ENCODE data around the gene TCF25.

Gene TCF25

GRCh38 chr16:89900885-89901284 is 27.5 kb downstream of the TCF25 start:
- H3K9ac ChIP-seq (ENCODE audit: low read length), result no peak overlapping the region
- H3K9me3 ChIP-seq (ENCODE audit: low read length), result no peaks in the 10 kb centered on the region
- peaks cover 55% of the 10 kb centered on the region for H3K36me3 ChIP-seq (ENCODE audit: insufficient read depth, low read length)
- H3K27me3 ChIP-seq (ENCODE audit: control insufficient read depth in 1 of 2, insufficient read depth in 2 of 2, low read length in 2 of 2), result no peaks in the 10 kb centered on the region
- H3K4me3 ChIP-seq (ENCODE audit: low read depth in 1 of 2, low read length in 2 of 2), result no peak overlapping the region
- H3K4me1 ChIP-seq (ENCODE audit: insufficient read depth, low read length), result no peaks in the 10 kb centered on the region
- no peak overlapping the region for H3K27ac ChIP-seq (ENCODE audit: low read depth, low read length)

GRCh38 chr16:89902980-89903379 is 29.6 kb downstream of the TCF25 start:
- no peak overlapping the region for H3K27ac ChIP-seq (ENCODE audit: low read depth, low read length)
- H3K4me3 ChIP-seq (ENCODE audit: low read depth in 1 of 2, low read length in 2 of 2), result no peak overlapping the region
- no peaks in the 10 kb centered on the region for H3K4me1 ChIP-seq (ENCODE audit: insufficient read depth, low read length)
- no peaks in the 10 kb centered on the region for H3K27me3 ChIP-seq (ENCODE audit: control insufficient read depth in 1 of 2, insufficient read depth in 2 of 2, low read length in 2 of 2)
- H3K9ac ChIP-seq (ENCODE audit: low read length), result no peak overlapping the region
- peaks cover 57% of the 10 kb centered on the region for H3K36me3 ChIP-seq (ENCODE audit: insufficient read depth, low read length)
- no peaks in the 10 kb centered on the region for H3K9me3 ChIP-seq (ENCODE audit: low read length)

GRCh38 chr16:89903908-89904515 is 30.6 kb downstream of the TCF25 start:
- H3K27me3 ChIP-seq (ENCODE audit: control insufficient read depth in 1 of 2, insufficient read depth in 2 of 2, low read length in 2 of 2), result no peaks in the 10 kb centered on the region
- H3K4me3 ChIP-seq (ENCODE audit: low read depth in 1 of 2, low read length in 2 of 2), result no peak overlapping the region
- H3K27ac ChIP-seq (ENCODE audit: low read depth, low read length), result no peak overlapping the region
- H3K9me3 ChIP-seq (ENCODE audit: low read length), result no peaks in the 10 kb centered on the region
- no peak overlapping the region for H3K9ac ChIP-seq (ENCODE audit: low read length)
- peaks cover 55% of the 10 kb centered on the region for H3K36me3 ChIP-seq (ENCODE audit: insufficient read depth, low read length)
- H3K4me1 ChIP-seq (ENCODE audit: insufficient read depth, low read length), result no peaks in the 10 kb centered on the region

GRCh38 chr16:89904606-89905510 is 31.5 kb downstream of the TCF25 start:
- Histone ChIP-seq H3K36me3 (ENCODE audit: insufficient read depth, low read length) (peaks cover 50% of the 10 kb centered on the region), H3K4me3 (ENCODE audit: low read depth in 1 of 2, low read length in 2 of 2) (no peak overlapping the region), H3K27me3 (ENCODE audit: control insufficient read depth in 1 of 2, insufficient read depth in 2 of 2, low read length in 2 of 2) (no peaks in the 10 kb centered on the region), H3K9ac (ENCODE audit: low read length) (no peak overlapping the region), H3K9me3 (ENCODE audit: low read length) (no peaks in the 10 kb centered on the region), H3K4me1 (ENCODE audit: insufficient read depth, low read length) (no peaks in the 10 kb centered on the region), H3K27ac (ENCODE audit: low read depth, low read length) (no peak overlapping the region)

GRCh38 chr16:89905511-89906139 is 32.2 kb downstream of the TCF25 start:
- H3K9ac ChIP-seq (ENCODE audit: low read length), result no peak overlapping the region
- H3K9me3 ChIP-seq (ENCODE audit: low read length), result no peaks in the 10 kb centered on the region
- no peaks in the 10 kb centered on the region for H3K4me1 ChIP-seq (ENCODE audit: insufficient read depth, low read length)
- H3K36me3 ChIP-seq (ENCODE audit: insufficient read depth, low read length), result peaks cover 45% of the 10 kb centered on the region
- no peak overlapping the region for H3K27ac ChIP-seq (ENCODE audit: low read depth, low read length)
- no peak overlapping the region for H3K4me3 ChIP-seq (ENCODE audit: low read depth in 1 of 2, low read length in 2 of 2)
- H3K27me3 ChIP-seq (ENCODE audit: control insufficient read depth in 1 of 2, insufficient read depth in 2 of 2, low read length in 2 of 2), result no peaks in the 10 kb centered on the region

- H3K36me3 ChIP-seq (ENCODE audit: insufficient read depth, low read length), result peaks cover 46% of the 10 kb centered on the region
- H3K9me3 ChIP-seq (ENCODE audit: low read length), result no peaks in the 10 kb centered on the region
- H3K9ac ChIP-seq (ENCODE audit: low read length), result no peak overlapping the region
- H3K4me1 ChIP-seq (ENCODE audit: insufficient read depth, low read length), result no peaks in the 10 kb centered on the region
- no peak overlapping the region for H3K4me3 ChIP-seq (ENCODE audit: low read depth in 1 of 2, low read length in 2 of 2)
- H3K27ac ChIP-seq (ENCODE audit: low read depth, low read length), result no peak overlapping the region
- no peaks in the 10 kb centered on the region for H3K27me3 ChIP-seq (ENCODE audit: control insufficient read depth in 1 of 2, insufficient read depth in 2 of 2, low read length in 2 of 2)
These were observed 33.0 kb downstream of the TCF25 start for GRCh38 chr16:89906140-89907025.

- no peak overlapping the region for H3K4me3 ChIP-seq (ENCODE audit: low read depth in 1 of 2, low read length in 2 of 2)
- H3K9me3 ChIP-seq (ENCODE audit: low read length), result no peaks in the 10 kb centered on the region
- no peaks in the 10 kb centered on the region for H3K4me1 ChIP-seq (ENCODE audit: insufficient read depth, low read length)
- H3K27me3 ChIP-seq (ENCODE audit: control insufficient read depth in 1 of 2, insufficient read depth in 2 of 2, low read length in 2 of 2), result no peaks in the 10 kb centered on the region
- H3K36me3 ChIP-seq (ENCODE audit: insufficient read depth, low read length), result peaks cover 47% of the 10 kb centered on the region
- H3K9ac ChIP-seq (ENCODE audit: low read length), result no peak overlapping the region
- no peak overlapping the region for H3K27ac ChIP-seq (ENCODE audit: low read depth, low read length)
These were observed 33.8 kb downstream of the TCF25 start for GRCh38 chr16:89907055-89907814.

- H3K4me3 ChIP-seq (ENCODE audit: low read depth in 1 of 2, low read length in 2 of 2), result no peak overlapping the region
- no peaks in the 10 kb centered on the region for H3K9me3 ChIP-seq (ENCODE audit: low read length)
- peaks cover 47% of the 10 kb centered on the region for H3K36me3 ChIP-seq (ENCODE audit: insufficient read depth, low read length)
- no peak overlapping the region for H3K9ac ChIP-seq (ENCODE audit: low read length)
- H3K27me3 ChIP-seq (ENCODE audit: control insufficient read depth in 1 of 2, insufficient read depth in 2 of 2, low read length in 2 of 2), result no peaks in the 10 kb centered on the region
- no peak overlapping the region for H3K27ac ChIP-seq (ENCODE audit: low read depth, low read length)
- H3K4me1 ChIP-seq (ENCODE audit: insufficient read depth, low read length), result no peaks in the 10 kb centered on the region
These were observed 34.8 kb downstream of the TCF25 start for GRCh38 chr16:89908236-89908635.

GRCh38 chr16:89909777-89910716 is 36.7 kb downstream of the TCF25 start:
- Histone ChIP-seq H3K27me3 (ENCODE audit: control insufficient read depth in 1 of 2, insufficient read depth in 2 of 2, low read length in 2 of 2) (no peaks in the 10 kb centered on the region), H3K4me1 (ENCODE audit: insufficient read depth, low read length) (no peaks in the 10 kb centered on the region), H3K9ac (ENCODE audit: low read length) (no peak overlapping the region), H3K9me3 (ENCODE audit: low read length) (no peaks in the 10 kb centered on the region), H3K36me3 (ENCODE audit: insufficient read depth, low read length) (peaks cover 44% of the 10 kb centered on the region), H3K4me3 (ENCODE audit: low read depth in 1 of 2, low read length in 2 of 2) (no peak overlapping the region), H3K27ac (ENCODE audit: low read depth, low read length) (no peak overlapping the region)

Data from muscle layer of colon (tissue), 2 donors.